Lower lobe of right lung (tissue), 2 donors: ENCODE measurements around the gene COMMD2. TPM values are rescaled to one million over a fixed set of nuclear protein-coding genes. Genes with fewer than 3 reads are reported as not detected.

Experiments used
- ATAC-seq, 2 donors: fragments of 200-7000 bp; cut with Tn5 transposase; one replicate each; pipeline ENCODE4 v1.9.1; 2020 to 2022; ENCODE audit warnings: mild to moderate bottlenecking in 2 of 2, moderate library complexity in 2 of 2
- DNase-seq: peaks from one replicate; pipeline ENCODE4 v3.0.0-alpha.2; 2020
- H3K27ac ChIP-seq: fragments of 200-600 bp; one replicate; pipeline ENCODE4 v1.8.0; 2022
- H3K27me3 ChIP-seq: fragments of 200-600 bp; one replicate; pipeline ENCODE4 v1.8.0; 2022; ENCODE audit warnings: low read depth
- H3K36me3 ChIP-seq: fragments of 200-600 bp; one replicate; pipeline ENCODE4 v1.8.0; 2022; ENCODE audit warnings: mild to moderate bottlenecking
- H3K4me1 ChIP-seq: fragments of 200-600 bp; one replicate; pipeline ENCODE4 v1.8.0; 2022
- H3K4me3 ChIP-seq: fragments of 200-600 bp; one replicate; pipeline ENCODE4 v1.8.0; 2022; ENCODE audit warnings: mild to moderate bottlenecking
- H3K9me3 ChIP-seq: fragments of 200-600 bp; one replicate; pipeline ENCODE4 v1.8.0; 2022
- intact Hi-C: fragments of 100-400 bp; cut with DNase I; formaldehyde crosslinking; loops from one replicate; pipeline ENCODE4 v1.11.0; 2022
- total RNA-seq: library from RNA; stranded (reverse); fragmentation: NEBNext Ultra II Directional; extraction: Animal tissue kit (Norgen Biotek cat#: 25700); gene quantifications from one replicate; pipeline ENCODE4 v1.2.1, GENCODE V29; 2021
- TF ChIP-seq, protein P1 (sequence below): fragments of 200-600 bp; IDR thresholded peaks from one replicate; pipeline ENCODE4 v1.8.0; 2022; ENCODE audit warnings: antibody characterized with exemption, mild to moderate bottlenecking
- donor health status: DM: no; HTN: yes; CAD: no; lungs with severe emphysema.

Gene COMMD2
- total RNA-seq, 1 donor from 2014 or later = 44.9 TPM

- H3K27me3 ChIP-seq = no peaks in the 10 kb centered on the region
- peaks cover 8% of the 10 kb centered on the region for H3K4me1 ChIP-seq
- intact Hi-C loops = no loop called here
- peaks cover 96% of the 10 kb centered on the region for H3K36me3 ChIP-seq
- H3K27ac ChIP-seq = no peak overlapping the region
- TF ChIP-seq, protein P1, sequence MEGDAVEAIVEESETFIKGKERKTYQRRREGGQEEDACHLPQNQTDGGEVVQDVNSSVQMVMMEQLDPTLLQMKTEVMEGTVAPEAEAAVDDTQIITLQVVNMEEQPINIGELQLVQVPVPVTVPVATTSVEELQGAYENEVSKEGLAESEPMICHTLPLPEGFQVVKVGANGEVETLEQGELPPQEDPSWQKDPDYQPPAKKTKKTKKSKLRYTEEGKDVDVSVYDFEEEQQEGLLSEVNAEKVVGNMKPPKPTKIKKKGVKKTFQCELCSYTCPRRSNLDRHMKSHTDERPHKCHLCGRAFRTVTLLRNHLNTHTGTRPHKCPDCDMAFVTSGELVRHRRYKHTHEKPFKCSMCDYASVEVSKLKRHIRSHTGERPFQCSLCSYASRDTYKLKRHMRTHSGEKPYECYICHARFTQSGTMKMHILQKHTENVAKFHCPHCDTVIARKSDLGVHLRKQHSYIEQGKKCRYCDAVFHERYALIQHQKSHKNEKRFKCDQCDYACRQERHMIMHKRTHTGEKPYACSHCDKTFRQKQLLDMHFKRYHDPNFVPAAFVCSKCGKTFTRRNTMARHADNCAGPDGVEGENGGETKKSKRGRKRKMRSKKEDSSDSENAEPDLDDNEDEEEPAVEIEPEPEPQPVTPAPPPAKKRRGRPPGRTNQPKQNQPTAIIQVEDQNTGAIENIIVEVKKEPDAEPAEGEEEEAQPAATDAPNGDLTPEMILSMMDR = no peak
- H3K9me3 ChIP-seq = no peaks in the 10 kb centered on the region
- H3K4me3 ChIP-seq = no peak overlapping the region
- DNase-seq = no peak
- ATAC-seq = peak in 1 of 2 donors; percentile 11
Measured at GRCh38 chr3:149744151-149744550, 8.1 kb downstream of the COMMD2 start.

GRCh38 chr3:149739396-149739795 is 12.9 kb downstream of the COMMD2 start:
- H3K27ac ChIP-seq = no peak overlapping the region
- no peak overlapping the region for H3K4me3 ChIP-seq
- DNase-seq (no peak), ATAC-seq (no peak)
- no peaks in the 10 kb centered on the region for H3K27me3 ChIP-seq
- H3K36me3 ChIP-seq = peaks cover 57% of the 10 kb centered on the region
- intact Hi-C loops = no loop called here
- H3K4me1 ChIP-seq = peaks cover 11% of the 10 kb centered on the region
- TF ChIP-seq, protein P1 = no peak
- no peaks in the 10 kb centered on the region for H3K9me3 ChIP-seq

DNA sequence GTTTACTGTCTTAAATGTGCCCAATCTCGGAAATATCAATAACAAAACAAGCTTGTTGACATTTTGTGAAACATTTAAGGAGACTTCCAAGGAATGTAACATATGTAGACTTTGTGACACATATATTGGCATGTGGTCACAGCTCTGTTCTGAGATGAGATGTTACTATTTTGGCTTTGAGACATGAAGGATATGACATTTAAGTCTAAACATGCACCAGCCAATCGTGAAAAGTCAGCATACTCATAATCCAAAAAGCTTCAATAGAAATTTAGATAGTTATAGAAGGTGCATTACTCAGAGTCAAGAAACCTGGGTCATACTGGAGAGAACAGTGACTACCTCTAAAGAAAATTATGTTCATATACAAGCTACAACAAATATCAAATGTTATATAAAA is 13.4 kb downstream of the COMMD2 start:
- Histone ChIP-seq H3K36me3 (peaks cover 53% of the 10 kb centered on the region), H3K4me3 (no peak overlapping the region), H3K9me3 (no peaks in the 10 kb centered on the region), H3K27ac (no peak overlapping the region), H3K4me1 (peaks cover 7% of the 10 kb centered on the region), H3K27me3 (no peaks in the 10 kb centered on the region)
- TF ChIP-seq, protein P1 = no peak
- ATAC-seq (no peak), DNase-seq (no peak)
- intact Hi-C loops = no loop called here

DNA sequence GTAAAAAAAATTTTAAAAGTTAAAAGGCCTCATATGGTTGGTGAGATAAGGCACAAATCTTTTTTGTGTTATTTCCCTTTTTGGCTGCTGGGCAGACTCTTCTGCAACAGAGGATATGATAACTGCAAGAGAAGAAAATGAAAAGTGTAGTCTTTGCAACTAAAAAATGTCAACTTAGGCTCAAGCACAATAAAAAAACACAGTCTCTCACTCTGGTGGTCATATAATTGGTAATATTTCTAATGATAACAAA is 15.4 kb downstream of the COMMD2 start:
- H3K27me3 ChIP-seq = no peaks in the 10 kb centered on the region
- intact Hi-C loops = no loop called here
- H3K36me3 ChIP-seq = peaks cover 34% of the 10 kb centered on the region
- no peak overlapping the region for H3K4me3 ChIP-seq
- peaks cover 7% of the 10 kb centered on the region for H3K4me1 ChIP-seq
- DNase-seq = no peak
- TF ChIP-seq, protein P1 = no peak
- no peak for ATAC-seq
- no peaks in the 10 kb centered on the region for H3K9me3 ChIP-seq
- H3K27ac ChIP-seq = peak overlapping the region; percentile 36

- H3K27me3 ChIP-seq = no peaks in the 10 kb centered on the region
- intact Hi-C loops = no loop called here
- ATAC-seq = peak; percentile 83 to 95
- H3K4me1 ChIP-seq = peaks cover 7% of the 10 kb centered on the region
- H3K27ac ChIP-seq = peak overlapping the region; percentile 36
- H3K4me3 ChIP-seq = no peak overlapping the region
- TF ChIP-seq, protein P1 = no peak
- no peak for DNase-seq
- no peaks in the 10 kb centered on the region for H3K9me3 ChIP-seq
- H3K36me3 ChIP-seq = peaks cover 30% of the 10 kb centered on the region
Measured at GRCh38 chr3:149736175-149736952, 15.9 kb downstream of the COMMD2 start.
